ENCODE results near the gene CUX1. TPM values are rescaled to one million over a fixed set of nuclear protein-coding genes. Genes with fewer than 3 reads are reported as not detected.

CUX1 gene
- total RNA-seq, 1 experiment from 2014 or later: 92.4 TPM

- Histone ChIP-seq H3K36me3 (ENCODE audit: insufficient read depth, low read length) (peaks cover 8% of the 10 kb centered on the region), H4K20me1 (ENCODE audit: insufficient read depth, low read depth, low read length) (no peaks in the 10 kb centered on the region), H3K79me2 (ENCODE audit: low read length) (peaks cover 98% of the 10 kb centered on the region), H3K4me3 (ENCODE audit: low read length) (no peak overlapping the region), H3K9me3 (ENCODE audit: low read length) (no peaks in the 10 kb centered on the region), H3K4me2 (ENCODE audit: low read depth, low read length, poor library complexity, severe bottlenecking) (no peak overlapping the region), H3K27me3 (ENCODE audit: low read length) (no peaks in the 10 kb centered on the region), H2AFZ (ENCODE audit: low read length) (no peak overlapping the region), H3K27ac (ENCODE audit: low read length) (no peak overlapping the region), H3K4me1 (ENCODE audit: low read length) (peaks cover 26% of the 10 kb centered on the region), H3K9me2 (replicated peaks; ENCODE audit: insufficient read depth, low read length) (no peaks in the 10 kb centered on the region), H3K9ac (ENCODE audit: low read length) (no peak overlapping the region)
- DNase-seq: no peak
Observed at GRCh38 chr7:101901661-101902491, 84.5 kb downstream of the CUX1 start.

GRCh38 chr7:101902680-101903514 lies 85.5 kb downstream of the CUX1 start:
- no peak for DNase-seq
- peaks cover 99% of the 10 kb centered on the region for H3K79me2 ChIP-seq (ENCODE audit: low read length)
- H3K27ac ChIP-seq (ENCODE audit: low read length): no peak overlapping the region
- H4K20me1 ChIP-seq (ENCODE audit: insufficient read depth, low read depth, low read length): no peaks in the 10 kb centered on the region
- H2AFZ ChIP-seq (ENCODE audit: low read length): no peak overlapping the region
- H3K4me2 ChIP-seq (ENCODE audit: low read depth, low read length, poor library complexity, severe bottlenecking): no peak overlapping the region
- no peak overlapping the region for H3K9ac ChIP-seq (ENCODE audit: low read length)
- no peak overlapping the region for H3K4me3 ChIP-seq (ENCODE audit: low read length)
- H3K9me2 ChIP-seq (replicated peaks; ENCODE audit: insufficient read depth, low read length): no peaks in the 10 kb centered on the region
- peaks cover 4% of the 10 kb centered on the region for H3K36me3 ChIP-seq (ENCODE audit: insufficient read depth, low read length)
- H3K27me3 ChIP-seq (ENCODE audit: low read length): no peaks in the 10 kb centered on the region
- no peaks in the 10 kb centered on the region for H3K9me3 ChIP-seq (ENCODE audit: low read length)
- peaks cover 26% of the 10 kb centered on the region for H3K4me1 ChIP-seq (ENCODE audit: low read length)

GRCh38 chr7:101903515-101903868 lies 86.1 kb downstream of the CUX1 start:
- 0 out of 2 replicates have a peak overlapping the region, but pooled peaks have one; percentile 85 for H3K27ac ChIP-seq (ENCODE audit: low read length)
- H3K27me3 ChIP-seq (ENCODE audit: low read length): no peaks in the 10 kb centered on the region
- H3K4me3 ChIP-seq (ENCODE audit: low read length): no peak overlapping the region
- peaks cover 99% of the 10 kb centered on the region for H3K79me2 ChIP-seq (ENCODE audit: low read length)
- H3K36me3 ChIP-seq (ENCODE audit: insufficient read depth, low read length): no peaks in the 10 kb centered on the region; the same call in 1 of the 2 replicates
- H3K9ac ChIP-seq (ENCODE audit: low read length): no peak overlapping the region
- no peak overlapping the region for H2AFZ ChIP-seq (ENCODE audit: low read length)
- peaks cover 26% of the 10 kb centered on the region for H3K4me1 ChIP-seq (ENCODE audit: low read length)
- no peaks in the 10 kb centered on the region for H3K9me3 ChIP-seq (ENCODE audit: low read length)
- no peak for DNase-seq
- H3K9me2 ChIP-seq (replicated peaks; ENCODE audit: insufficient read depth, low read length): no peaks in the 10 kb centered on the region
- no peak overlapping the region for H3K4me2 ChIP-seq (ENCODE audit: low read depth, low read length, poor library complexity, severe bottlenecking)
- no peaks in the 10 kb centered on the region for H4K20me1 ChIP-seq (ENCODE audit: insufficient read depth, low read depth, low read length)

GRCh38 chr7:101904019-101904418 lies 86.6 kb downstream of the CUX1 start:
- DNase-seq: no peak
- H3K4me2 ChIP-seq (ENCODE audit: low read depth, low read length, poor library complexity, severe bottlenecking): no peak overlapping the region
- H2AFZ ChIP-seq (ENCODE audit: low read length): no peak overlapping the region
- peaks cover 26% of the 10 kb centered on the region for H3K4me1 ChIP-seq (ENCODE audit: low read length)
- H3K9me2 ChIP-seq (replicated peaks; ENCODE audit: insufficient read depth, low read length): no peaks in the 10 kb centered on the region
- H3K79me2 ChIP-seq (ENCODE audit: low read length): peaks cover 99% of the 10 kb centered on the region
- no peaks in the 10 kb centered on the region; the same call in 1 of the 2 replicates for H3K36me3 ChIP-seq (ENCODE audit: insufficient read depth, low read length)
- H4K20me1 ChIP-seq (ENCODE audit: insufficient read depth, low read depth, low read length): no peaks in the 10 kb centered on the region
- H3K27ac ChIP-seq (ENCODE audit: low read length): peak overlapping the region; percentile 85
- H3K4me3 ChIP-seq (ENCODE audit: low read length): no peak overlapping the region
- no peak overlapping the region for H3K9ac ChIP-seq (ENCODE audit: low read length)
- H3K27me3 ChIP-seq (ENCODE audit: low read length): no peaks in the 10 kb centered on the region
- H3K9me3 ChIP-seq (ENCODE audit: low read length): no peaks in the 10 kb centered on the region

- Histone ChIP-seq H2AFZ (ENCODE audit: low read length) (no peak overlapping the region), H3K79me2 (ENCODE audit: low read length) (peaks cover 99% of the 10 kb centered on the region), H3K27me3 (ENCODE audit: low read length) (no peaks in the 10 kb centered on the region), H3K9me3 (ENCODE audit: low read length) (no peaks in the 10 kb centered on the region), H3K9ac (ENCODE audit: low read length) (peak overlapping the region; percentile 54), H3K9me2 (replicated peaks; ENCODE audit: insufficient read depth, low read length) (no peaks in the 10 kb centered on the region), H3K27ac (ENCODE audit: low read length) (peak overlapping the region; percentile 85), H3K4me3 (ENCODE audit: low read length) (no peak overlapping the region), H3K36me3 (ENCODE audit: insufficient read depth, low read length) (no peaks in the 10 kb centered on the region; the same call in 1 of the 2 replicates), H4K20me1 (ENCODE audit: insufficient read depth, low read depth, low read length) (no peaks in the 10 kb centered on the region), H3K4me1 (ENCODE audit: low read length) (peaks cover 26% of the 10 kb centered on the region), H3K4me2 (ENCODE audit: low read depth, low read length, poor library complexity, severe bottlenecking) (no peak overlapping the region)
- DNase-seq: no peak
Observed at GRCh38 chr7:101905203-101905865, 87.9 kb downstream of the CUX1 start.

GRCh38 chr7:101906291-101907240 lies 89.1 kb downstream of the CUX1 start:
- Histone ChIP-seq H3K4me1 (ENCODE audit: low read length) (peaks cover 26% of the 10 kb centered on the region), H3K4me3 (ENCODE audit: low read length) (no peak overlapping the region), H3K9me3 (ENCODE audit: low read length) (no peaks in the 10 kb centered on the region), H3K36me3 (ENCODE audit: insufficient read depth, low read length) (no peaks in the 10 kb centered on the region; the same call in none of the 2 replicates), H3K9ac (ENCODE audit: low read length) (no peak overlapping the region), H3K79me2 (ENCODE audit: low read length) (peaks cover 99% of the 10 kb centered on the region), H4K20me1 (ENCODE audit: insufficient read depth, low read depth, low read length) (no peaks in the 10 kb centered on the region), H3K27me3 (ENCODE audit: low read length) (no peaks in the 10 kb centered on the region), H3K27ac (ENCODE audit: low read length) (no peak overlapping the region), H3K9me2 (replicated peaks; ENCODE audit: insufficient read depth, low read length) (no peaks in the 10 kb centered on the region), H2AFZ (ENCODE audit: low read length) (no peak overlapping the region), H3K4me2 (ENCODE audit: low read depth, low read length, poor library complexity, severe bottlenecking) (no peak overlapping the region)
- DNase-seq: no peak

GRCh38 chr7:101910991-101911799 lies 93.8 kb downstream of the CUX1 start:
- Histone ChIP-seq H3K9me3 (ENCODE audit: low read length) (no peaks in the 10 kb centered on the region), H3K4me1 (ENCODE audit: low read length) (no peaks in the 10 kb centered on the region), H3K79me2 (ENCODE audit: low read length) (peaks cover 93% of the 10 kb centered on the region), H3K9me2 (replicated peaks; ENCODE audit: insufficient read depth, low read length) (no peaks in the 10 kb centered on the region), H3K27ac (ENCODE audit: low read length) (no peak overlapping the region), H3K4me3 (ENCODE audit: low read length) (no peak overlapping the region), H2AFZ (ENCODE audit: low read length) (no peak overlapping the region), H3K27me3 (ENCODE audit: low read length) (no peaks in the 10 kb centered on the region), H3K4me2 (ENCODE audit: low read depth, low read length, poor library complexity, severe bottlenecking) (no peak overlapping the region), H4K20me1 (ENCODE audit: insufficient read depth, low read depth, low read length) (no peaks in the 10 kb centered on the region), H3K36me3 (ENCODE audit: insufficient read depth, low read length) (peaks cover 12% of the 10 kb centered on the region), H3K9ac (ENCODE audit: low read length) (no peak overlapping the region)
- no peak for DNase-seq

Measured in Karpas-422 (cell line).